ENCODE measurements around the gene COMMD3. TPM values are rescaled to one million over a fixed set of nuclear protein-coding genes. Genes with fewer than 3 reads are reported as not detected.

The COMMD3 gene
- total and polyA plus RNA-seq, 2 of the 8 experiments (the other 6 are each of a cell fraction or from before 2014, with no cell fraction given) = 2.3 to 2.7 TPM

DNA sequence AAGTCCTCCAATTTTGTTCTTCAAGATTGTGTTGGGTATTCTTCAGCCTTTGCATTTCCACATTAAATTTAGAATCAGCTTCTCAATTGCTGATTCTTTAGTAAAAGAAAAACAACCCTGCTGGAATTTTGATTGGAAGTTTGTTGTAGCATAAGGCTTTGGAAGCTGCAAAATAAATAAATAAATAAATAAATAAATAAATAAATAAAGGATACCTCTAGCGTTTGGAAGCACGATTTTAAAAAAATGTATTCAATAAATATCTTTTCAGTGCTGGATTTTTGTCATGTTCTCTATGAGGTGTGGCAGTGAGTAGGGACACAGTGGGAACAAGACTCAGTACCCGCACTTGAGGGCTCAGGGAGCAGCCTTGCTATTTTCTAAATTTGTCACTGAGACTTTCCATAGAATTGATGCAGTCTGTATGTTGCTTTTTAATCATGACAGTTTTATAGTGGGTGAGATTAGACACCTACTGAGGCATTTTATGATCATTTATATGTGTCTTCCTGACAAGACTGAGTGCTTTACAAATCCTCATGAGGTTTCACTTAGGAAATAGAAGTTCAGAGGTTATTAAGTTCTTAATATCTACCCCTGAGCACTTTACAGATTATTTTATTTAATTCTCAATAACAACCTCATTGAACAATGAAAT, 22.3 kb upstream of the COMMD3 start:
- CTCF ChIA-PET (ENCODE audit: partially characterized antibody) = no interaction called here
- H3K79me2 ChIP-seq (ENCODE audit: control insufficient read depth in 1 of 2, insufficient read depth in 2 of 2, low read length in 2 of 2) = no peaks in the 10 kb centered on the region
- no peak overlapping the region for H3K4me3 ChIP-seq (ENCODE audit: extremely low read depth in 1 of 4, insufficient read depth in 2 of 4, low read depth in 3 of 4, low read length in 4 of 4)
- no peak overlapping the region for H2BK5ac ChIP-seq (ENCODE audit: low read depth, low read length)
- no peaks in the 10 kb centered on the region for H3K36me3 ChIP-seq (ENCODE audit: control insufficient read depth in 2 of 4, insufficient read depth in 4 of 4, low read length in 3 of 4)
- H4K91ac ChIP-seq (replicated peaks; ENCODE audit: insufficient read length, low read length) = no peak overlapping the region
- FAIRE-seq (no peak), DNase-seq (ENCODE audit: low read depth in 1 of 2, low spot score in 2 of 2) (no peak)
- H2BK15ac ChIP-seq (ENCODE audit: low read length) = no peak overlapping the region
- no peak overlapping the region for H3K27ac ChIP-seq (ENCODE audit: low read depth, low read length)
- no peaks in the 10 kb centered on the region for H3K9me3 ChIP-seq (ENCODE audit: insufficient read depth in 2 of 2, low read depth in 1 of 2, low read length in 1 of 2)
- no peaks in the 10 kb centered on the region for H3K4me1 ChIP-seq (replicated peaks in 1 of 4; ENCODE audit: control insufficient read depth in 3 of 4, insufficient read depth in 4 of 4, low read length in 3 of 4)
- H4K5ac ChIP-seq (ENCODE audit: insufficient read length, low read depth, low read length) = no peak overlapping the region
- H2AFZ ChIP-seq (ENCODE audit: low read length) = no peak overlapping the region
- WGBS, 2 experiments (ENCODE audit: extremely low coverage in 1 of 2, insufficient coverage in 1 of 2, insufficient read length in 1 of 2, insufficient replicate concordance in 2 of 2, low coverage in 1 of 2, low lambda C conversion rate in 2 of 2, missing lambda C conversion rate in 1 of 2) = 85% methylated on average over 3 of the region's 3 CpGs; no CpG with 5 or more reads in 1 of the 2 experiments
- no peaks in the 10 kb centered on the region for H3K79me1 ChIP-seq (ENCODE audit: low read depth, low read length)
- H2BK120ac ChIP-seq (replicated peaks; ENCODE audit: low read depth, low read length) = no peak overlapping the region
- no peak overlapping the region for H3K14ac ChIP-seq (ENCODE audit: insufficient read length)
- H3K18ac ChIP-seq (ENCODE audit: extremely low read depth, low read length) = no peak overlapping the region
- no peak overlapping the region for H2BK20ac ChIP-seq (ENCODE audit: low read length)
- H3K4me2 ChIP-seq (ENCODE audit: insufficient read depth in 1 of 2, low read depth in 2 of 2, low read length in 2 of 2) = no peak overlapping the region
- H2BK12ac ChIP-seq (ENCODE audit: low read depth, low read length) = no peak overlapping the region
- H3K4ac ChIP-seq (replicated peaks; ENCODE audit: insufficient read length, low read depth, low read length) = no peak overlapping the region
- H3K9ac ChIP-seq (replicated peaks in 1 of 4; ENCODE audit: extremely low read depth in 1 of 4, low read depth in 3 of 4, low read length in 3 of 4) = no peak overlapping the region
- no peak overlapping the region for H3K56ac ChIP-seq (replicated peaks; ENCODE audit: insufficient read length, low read depth, low read length)
- H3K23me2 ChIP-seq (ENCODE audit: low read depth, low read length) = no peaks in the 10 kb centered on the region
- no peaks in the 10 kb centered on the region for H4K20me1 ChIP-seq (replicated peaks in 1 of 2; ENCODE audit: control insufficient read depth in 1 of 2, insufficient read depth in 2 of 2, low read length in 2 of 2)
- H4K8ac ChIP-seq (ENCODE audit: extremely low read depth, insufficient read depth, low read length) = no peak overlapping the region
- H3K27me3 ChIP-seq (replicated peaks in 1 of 4; ENCODE audit: control insufficient read depth in 3 of 4, extremely low read depth in 1 of 4, insufficient read depth in 3 of 4, low read length in 3 of 4) = no peaks in the 10 kb centered on the region
- POLR2A ChIA-PET (ENCODE audit: partially characterized antibody) = no interaction called here
- H2AK5ac ChIP-seq (ENCODE audit: low read depth, low read length) = no peak overlapping the region
- no peak overlapping the region for H3K23ac ChIP-seq (ENCODE audit: insufficient read length)
- no peak for TF ChIP-seq ZNF274 (IDR thresholded peaks at IDR 0.05; ENCODE audit: borderline replicate concordance, extremely low read depth, low read length)
- TF ChIP-seq SIX5 (IDR thresholded peaks at IDR 0.05; ENCODE audit: low read depth, low read length) = no peak
- TF ChIP-seq YY1 (IDR thresholded peaks at IDR 0.05; ENCODE audit: low read depth, low read length) = no peak
- TF ChIP-seq, protein P1, sequence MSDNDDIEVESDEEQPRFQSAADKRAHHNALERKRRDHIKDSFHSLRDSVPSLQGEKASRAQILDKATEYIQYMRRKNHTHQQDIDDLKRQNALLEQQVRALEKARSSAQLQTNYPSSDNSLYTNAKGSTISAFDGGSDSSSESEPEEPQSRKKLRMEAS (IDR thresholded peaks at IDR 0.05) = no peak
- TF ChIP-seq CBX8 (IDR thresholded peaks at IDR 0.05; ENCODE audit: borderline replicate concordance, low read depth, low read length) = no peak
- TF ChIP-seq HDAC6 (IDR thresholded peaks at IDR 0.05; ENCODE audit: low read depth, low read length) = no peak
- no peak for TF ChIP-seq RAD21 (IDR thresholded peaks at IDR 0.05 in 1 of 2, conservative IDR thresholded peaks at IDR 0.05 in 1 of 2; ENCODE audit: low read depth in 2 of 2, low read length in 2 of 2)
- TF ChIP-seq POLR2AphosphoS5 (IDR thresholded peaks at IDR 0.05; ENCODE audit: low read depth, low read length) = no peak
- TF ChIP-seq FOSL1 (IDR thresholded peaks at IDR 0.05; ENCODE audit: insufficient read depth, low read depth, low read length) = no peak
- TF ChIP-seq SRF (IDR thresholded peaks at IDR 0.05; ENCODE audit: low read depth, low read length) = no peak
- no peak for TF ChIP-seq CBX5 (IDR thresholded peaks at IDR 0.05; ENCODE audit: low read depth, low read length)
- no peak for TF ChIP-seq KDM5A (IDR thresholded peaks at IDR 0.05; ENCODE audit: low read length)
- TF ChIP-seq TAF1 (IDR thresholded peaks at IDR 0.05; ENCODE audit: low read depth, low read length) = no peak

Data from H1 (cell line).